Measurements from ENCODE around the gene PKP3. TPM values are rescaled to one million over a fixed set of nuclear protein-coding genes. Genes with fewer than 3 reads are reported as not detected.
"Not testable (repeated sequence)": the region's sequence is repeated elsewhere in the genome, so short reads cannot be mapped to it uniquely, and the experiment has no call there.

The PKP3 gene
- total RNA-seq, 1 donor = 5.6 TPM

- no peak for DNase-seq (ENCODE audit: low read depth)
- no peak for TF ChIP-seq CTCF (IDR thresholded peaks at IDR 0.05; ENCODE audit: insufficient read depth, low read length)
- no peak overlapping the region for H3K4me3 ChIP-seq (ENCODE audit: low read depth, low read length)
These were observed 8.2 kb upstream of the PKP3 start for GRCh38 chr11:385594-386351.

GRCh38 chr11:386483-386882, 7.5 kb upstream of the PKP3 start:
- TF ChIP-seq CTCF (IDR thresholded peaks at IDR 0.05; ENCODE audit: insufficient read depth, low read length) = no peak
- DNase-seq (ENCODE audit: low read depth) = no peak
- H3K4me3 ChIP-seq (ENCODE audit: low read depth, low read length) = no peak overlapping the region

- TF ChIP-seq CTCF (IDR thresholded peaks at IDR 0.05; ENCODE audit: insufficient read depth, low read length) = peak; percentile 20
- DNase-seq (ENCODE audit: low read depth) = no peak
- no peak overlapping the region for H3K4me3 ChIP-seq (ENCODE audit: low read depth, low read length)
These were observed 6.7 kb upstream of the PKP3 start for GRCh38 chr11:387193-387793.

GRCh38 chr11:389369-389768, 4.6 kb upstream of the PKP3 start:
- not testable (repeated sequence) for H3K4me3 ChIP-seq (ENCODE audit: low read depth, low read length); DNase-seq (ENCODE audit: low read depth)

- no peak overlapping the region for H3K4me3 ChIP-seq (ENCODE audit: low read depth, low read length)
- no peak for TF ChIP-seq CTCF (IDR thresholded peaks at IDR 0.05; ENCODE audit: insufficient read depth, low read length)
- no peak for DNase-seq (ENCODE audit: low read depth)
These were observed 3.8 kb upstream of the PKP3 start for GRCh38 chr11:390175-390574.

GRCh38 chr11:391117-392017, 2.6 kb upstream of the PKP3 start:
- H3K4me3 ChIP-seq (ENCODE audit: low read depth, low read length) = no peak overlapping the region
- no peak for DNase-seq (ENCODE audit: low read depth)
- TF ChIP-seq CTCF (IDR thresholded peaks at IDR 0.05; ENCODE audit: insufficient read depth, low read length) = no peak
